SK-N-SH (cell line): ENCODE measurements around the gene HAUS2.

Experiments
- JUND ChIP-seq: IDR thresholded peaks from 2 replicates; pipeline ENCODE4 v1.4.0; 2012
- POLR2AphosphoS5 ChIP-seq: IDR thresholded peaks from 2 replicates; pipeline ENCODE4 v1.6.1; 2012; ENCODE audit warnings: low read depth, low read length
- RFX5 ChIP-seq: IDR thresholded peaks from 2 replicates; pipeline ENCODE4 v1.6.1; 2012; ENCODE audit warnings: mild to moderate bottlenecking, improper control_type of control experiment, low read length
- RXRA ChIP-seq: IDR thresholded peaks from 2 replicates; pipeline ENCODE4 v1.4.0; 2012; ENCODE audit warnings: low read depth, mild to moderate bottlenecking, borderline replicate concordance
- SMC3 ChIP-seq: IDR thresholded peaks from 2 replicates; pipeline ENCODE4 v1.6.1; 2012; ENCODE audit warnings: low read depth, low read length, improper control_type of control experiment
- TCF12 ChIP-seq: IDR thresholded peaks from 2 replicates; pipeline ENCODE4 v1.4.0; 2012
- TEAD4 ChIP-seq: IDR thresholded peaks from 2 replicates; pipeline ENCODE4 v1.4.0; 2012; ENCODE audit warnings: mild to moderate bottlenecking, borderline replicate concordance; ENCODE audit not compliant: insufficient read depth
- TF ChIP-seq, protein P1 (sequence below): fragments of 200-600 bp; sonication (generic); IDR thresholded peaks from 2 replicates; pipeline ENCODE4 v1.6.1; 2017; ENCODE audit warnings: antibody characterized with exemption, mild to moderate bottlenecking, moderate library complexity
- TF ChIP-seq, protein P2 (sequence below): IDR thresholded peaks from 2 replicates; pipeline ENCODE4 v1.4.0; 2012; ENCODE audit warnings: low read depth, borderline replicate concordance
- TF ChIP-seq, protein P3 (sequence below): IDR thresholded peaks from 2 replicates; pipeline ENCODE4; 2012
- TF ChIP-seq, protein P4 (sequence below): IDR thresholded peaks from 2 replicates; pipeline ENCODE4 v1.4.0; 2012; ENCODE audit warnings: low read depth

DNA sequence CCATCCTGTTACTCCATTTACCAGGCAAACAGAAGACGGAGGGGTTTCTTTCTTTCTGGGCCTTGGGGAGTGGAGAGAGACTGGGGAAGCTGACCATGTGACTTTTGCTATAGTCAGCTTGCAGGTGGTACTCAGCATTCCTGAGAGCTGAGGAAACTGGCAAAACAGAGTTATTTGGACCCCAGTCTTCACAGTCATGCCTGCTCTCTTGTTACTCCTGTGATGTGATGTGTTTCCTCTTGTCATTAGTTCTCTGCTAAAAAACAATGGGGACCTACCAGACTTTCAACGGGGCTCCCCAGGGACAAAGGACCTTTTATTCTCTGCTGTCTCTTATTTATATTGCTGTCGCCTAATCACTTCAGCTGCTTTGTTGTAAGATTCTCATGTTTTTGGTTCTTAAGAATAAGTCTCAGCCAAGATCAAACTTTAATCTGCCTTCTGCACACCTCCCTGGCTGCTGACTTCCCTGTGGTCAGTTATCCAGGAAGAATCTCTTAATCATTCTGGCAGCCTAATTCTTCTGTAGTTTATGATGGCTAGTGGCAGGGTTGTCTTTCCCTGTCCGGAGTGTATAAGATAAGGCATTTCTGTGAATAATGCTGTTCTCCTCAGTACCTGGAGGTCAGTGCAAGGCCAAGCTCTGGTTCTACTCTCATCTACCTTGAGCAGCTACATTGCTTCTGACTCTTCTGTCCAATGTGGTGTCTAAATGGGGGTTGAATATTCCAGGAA is 35.6 kb downstream of the HAUS2 start:
- TF ChIP-seq TEAD4 (no peak), SMC3 (no peak), POLR2AphosphoS5 (no peak), RXRA (no peak), TCF12 (no peak), JUND (no peak), RFX5 (no peak)
- TF ChIP-seq, protein P1, sequence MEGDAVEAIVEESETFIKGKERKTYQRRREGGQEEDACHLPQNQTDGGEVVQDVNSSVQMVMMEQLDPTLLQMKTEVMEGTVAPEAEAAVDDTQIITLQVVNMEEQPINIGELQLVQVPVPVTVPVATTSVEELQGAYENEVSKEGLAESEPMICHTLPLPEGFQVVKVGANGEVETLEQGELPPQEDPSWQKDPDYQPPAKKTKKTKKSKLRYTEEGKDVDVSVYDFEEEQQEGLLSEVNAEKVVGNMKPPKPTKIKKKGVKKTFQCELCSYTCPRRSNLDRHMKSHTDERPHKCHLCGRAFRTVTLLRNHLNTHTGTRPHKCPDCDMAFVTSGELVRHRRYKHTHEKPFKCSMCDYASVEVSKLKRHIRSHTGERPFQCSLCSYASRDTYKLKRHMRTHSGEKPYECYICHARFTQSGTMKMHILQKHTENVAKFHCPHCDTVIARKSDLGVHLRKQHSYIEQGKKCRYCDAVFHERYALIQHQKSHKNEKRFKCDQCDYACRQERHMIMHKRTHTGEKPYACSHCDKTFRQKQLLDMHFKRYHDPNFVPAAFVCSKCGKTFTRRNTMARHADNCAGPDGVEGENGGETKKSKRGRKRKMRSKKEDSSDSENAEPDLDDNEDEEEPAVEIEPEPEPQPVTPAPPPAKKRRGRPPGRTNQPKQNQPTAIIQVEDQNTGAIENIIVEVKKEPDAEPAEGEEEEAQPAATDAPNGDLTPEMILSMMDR, result no peak
- TF ChIP-seq, protein P2, sequence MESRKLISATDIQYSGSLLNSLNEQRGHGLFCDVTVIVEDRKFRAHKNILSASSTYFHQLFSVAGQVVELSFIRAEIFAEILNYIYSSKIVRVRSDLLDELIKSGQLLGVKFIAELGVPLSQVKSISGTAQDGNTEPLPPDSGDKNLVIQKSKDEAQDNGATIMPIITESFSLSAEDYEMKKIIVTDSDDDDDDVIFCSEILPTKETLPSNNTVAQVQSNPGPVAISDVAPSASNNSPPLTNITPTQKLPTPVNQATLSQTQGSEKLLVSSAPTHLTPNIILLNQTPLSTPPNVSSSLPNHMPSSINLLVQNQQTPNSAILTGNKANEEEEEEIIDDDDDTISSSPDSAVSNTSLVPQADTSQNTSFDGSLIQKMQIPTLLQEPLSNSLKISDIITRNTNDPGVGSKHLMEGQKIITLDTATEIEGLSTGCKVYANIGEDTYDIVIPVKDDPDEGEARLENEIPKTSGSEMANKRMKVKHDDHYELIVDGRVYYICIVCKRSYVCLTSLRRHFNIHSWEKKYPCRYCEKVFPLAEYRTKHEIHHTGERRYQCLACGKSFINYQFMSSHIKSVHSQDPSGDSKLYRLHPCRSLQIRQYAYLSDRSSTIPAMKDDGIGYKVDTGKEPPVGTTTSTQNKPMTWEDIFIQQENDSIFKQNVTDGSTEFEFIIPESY, result no peak
- TF ChIP-seq, protein P3, sequence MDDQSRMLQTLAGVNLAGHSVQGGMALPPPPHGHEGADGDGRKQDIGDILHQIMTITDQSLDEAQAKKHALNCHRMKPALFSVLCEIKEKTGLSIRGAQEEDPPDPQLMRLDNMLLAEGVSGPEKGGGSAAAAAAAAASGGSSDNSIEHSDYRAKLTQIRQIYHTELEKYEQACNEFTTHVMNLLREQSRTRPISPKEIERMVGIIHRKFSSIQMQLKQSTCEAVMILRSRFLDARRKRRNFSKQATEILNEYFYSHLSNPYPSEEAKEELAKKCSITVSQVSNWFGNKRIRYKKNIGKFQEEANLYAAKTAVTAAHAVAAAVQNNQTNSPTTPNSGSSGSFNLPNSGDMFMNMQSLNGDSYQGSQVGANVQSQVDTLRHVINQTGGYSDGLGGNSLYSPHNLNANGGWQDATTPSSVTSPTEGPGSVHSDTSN, result peak; percentile 64
- TF ChIP-seq, protein P4, sequence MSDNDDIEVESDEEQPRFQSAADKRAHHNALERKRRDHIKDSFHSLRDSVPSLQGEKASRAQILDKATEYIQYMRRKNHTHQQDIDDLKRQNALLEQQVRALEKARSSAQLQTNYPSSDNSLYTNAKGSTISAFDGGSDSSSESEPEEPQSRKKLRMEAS, result no peak
